Motor neuron (in vitro differentiated cells): ENCODE data around the gene PIMREG. TPM values are rescaled to one million over a fixed set of nuclear protein-coding genes. Genes with fewer than 3 reads are reported as not detected.

Source experiments
- ATAC-seq, 8 experiments: fragments of 200-7000 bp; cut with Tn5 transposase; replicated peaks in 6 of 8; 2 replicates each; pipeline ENCODE4 v1.8.0; 2021; ENCODE audit warnings: mild to moderate bottlenecking in 8 of 8, moderate library complexity in 8 of 8
- H3K27ac ChIP-seq, 2 donors: fragments of 250-450 bp; sonication (Bioruptor Pico); 2 replicates each; pipeline ENCODE4 v1.9.0; 2021; ENCODE audit warnings: antibody characterized with exemption in 2 of 2, mild to moderate bottlenecking in 2 of 2, moderate library complexity in 1 of 2
- H3K4me1 ChIP-seq, 2 donors: fragments of 250-450 bp; sonication (Bioruptor Pico); replicated peaks in 1 of 2; 2 replicates each; pipeline ENCODE4 v1.6.1; 2021; ENCODE audit warnings: antibody characterized with exemption in 2 of 2, mild to moderate bottlenecking in 2 of 2, moderate library complexity in 1 of 2
- H3K4me3 ChIP-seq, 5 donors: fragments of 250-450 bp; sonication (Bioruptor Pico); 2 replicates each; pipeline ENCODE4 v1.9.0; 2021; ENCODE audit warnings: antibody characterized with exemption in 5 of 5, mild to moderate bottlenecking in 5 of 5, moderate library complexity in 4 of 5
- WGBS, 10 experiments: fragments of 450-650 bp; shearing (Covaris generic); methylation state at CpG; one replicate each; pipeline ENCODE4 v1.0.0; 2022; 5-methylcytosine and 5-hydroxymethylcytosine counted together
- in situ Hi-C, 9 experiments: fragments of 400-800 bp; cut with MboI; loops; one replicate each; pipeline ENCODE4 v1.15.0; 2021; ENCODE audit warnings: low sequenced_read_pairs in 9 of 9, low pct_unique_long_range_greater_than_20kb in 2 of 9; ENCODE audit not compliant: unreplicated experiment in 9 of 9
- total RNA-seq, 8 experiments: library from RNA; unstranded; fragments of 300-600 nt; gene quantifications; 2 replicates each; pipeline versions ENCODE4 v1.2.3 to v1.2.4, GENCODE V29; 2022

PIMREG gene
- total RNA-seq, 8 experiments from 2014 or later = 0.71 to 47.6 (median 3.5) TPM; not detected in 1

- in situ Hi-C loops = no loop called here
- ATAC-seq = no peak
- Histone ChIP-seq H3K4me1 (peaks cover 23 to 54% of the 10 kb centered on the region in 2 donors), H3K27ac (no peak overlapping the region), H3K4me3 (no peak overlapping the region)
- 76 to 100% (median 100%) methylated on average over 5 to 9 of the region's 9 CpGs; no CpG with 5 or more reads in 7 of the 10 experiments for WGBS, 10 experiments
Measured at GRCh38 chr17:6456321-6456720, 12.1 kb downstream of the PIMREG start.

GRCh38 chr17:6456914-6457687, 12.8 kb downstream of the PIMREG start:
- 43 to 100% (median 71%) methylated on average over 1 to 8 of the region's 14 CpGs; no CpG with 5 or more reads in 4 of the 10 experiments for WGBS, 10 experiments
- peak in 7 of 8 experiments; percentile 37 to 82 (median 54) for ATAC-seq
- no peak overlapping the region for H3K4me3 ChIP-seq
- in situ Hi-C loops = no loop called here
- H3K27ac ChIP-seq = no peak overlapping the region
- H3K4me1 ChIP-seq = peaks cover 15 to 47% of the 10 kb centered on the region in 2 donors

GRCh38 chr17:6457688-6458459, 13.6 kb downstream of the PIMREG start:
- WGBS, 10 experiments = 0 to 80% (median 69%) methylated on average over 1 to 4 of the region's 10 CpGs; no CpG with 5 or more reads in 6 of the 10 experiments
- Histone ChIP-seq H3K4me3 (no peak overlapping the region), H3K4me1 (peaks cover 9 to 40% of the 10 kb centered on the region in 2 donors), H3K27ac (no peak overlapping the region)
- ATAC-seq = peak in 2 of 8 experiments; percentile 20 to 66
- in situ Hi-C loops = no loop called here

- no peak overlapping the region for H3K4me3 ChIP-seq
- ATAC-seq = no peak
- peaks cover 9 to 35% of the 10 kb centered on the region in 2 donors for H3K4me1 ChIP-seq
- in situ Hi-C loops = no loop called here
- WGBS, 10 experiments = 50 to 100% (median 94%) methylated on average over 1 to 5 of the region's 14 CpGs; no CpG with 5 or more reads in 1 of the 10 experiments
- H3K27ac ChIP-seq = no peak overlapping the region
Measured at GRCh38 chr17:6458460-6458950, 14.2 kb downstream of the PIMREG start.

GRCh38 chr17:6460531-6461161, 16.4 kb downstream of the PIMREG start:
- Histone ChIP-seq H3K4me3 (no peak overlapping the region), H3K4me1 (peaks cover 9 to 34% of the 10 kb centered on the region in 2 donors), H3K27ac (no peak overlapping the region)
- WGBS, 10 experiments = 40 to 100% (median 71%) methylated on average over 1 to 7 of the region's 9 CpGs; no CpG with 5 or more reads in 2 of the 10 experiments
- in situ Hi-C loops = no loop called here
- peak in 3 of 8 experiments; percentile 11 to 46 (median 14) for ATAC-seq

- 50 to 100% (median 82%) methylated on average over 1 to 5 of the region's 14 CpGs; no CpG with 5 or more reads in 6 of the 10 experiments for WGBS, 10 experiments
- no peak for ATAC-seq
- H3K4me3 ChIP-seq = no peak overlapping the region
- peaks cover 9 to 34% of the 10 kb centered on the region in 2 donors for H3K4me1 ChIP-seq
- in situ Hi-C loops = no loop called here
- H3K27ac ChIP-seq = no peak overlapping the region
Measured at GRCh38 chr17:6461246-6461645, 17.0 kb downstream of the PIMREG start.

GRCh38 chr17:6461792-6462524, 17.7 kb downstream of the PIMREG start:
- Histone ChIP-seq H3K4me3 (no peak overlapping the region), H3K27ac (no peak overlapping the region)

GRCh38 chr17:6462692-6463091, 18.4 kb downstream of the PIMREG start:
- WGBS, 10 experiments = 20 to 100% (median 70%) methylated on average over 1 of the region's 2 CpGs; no CpG with 5 or more reads in 6 of the 10 experiments
- Histone ChIP-seq H3K4me1 (peaks cover 3 to 23% of the 10 kb centered on the region in 2 donors), H3K4me3 (no peak overlapping the region), H3K27ac (no peak overlapping the region)
- in situ Hi-C loops = no loop called here
- ATAC-seq = no peak

More at GRCh38 chr17:6461792-6462524, 17.7 kb downstream of the PIMREG start:
- peaks cover 8 to 30% of the 10 kb centered on the region in 2 donors for H3K4me1 ChIP-seq
- in situ Hi-C loops = no loop called here
- 17 to 100% (median 79%) methylated on average over 1 to 5 of the region's 10 CpGs; no CpG with 5 or more reads in 2 of the 10 experiments for WGBS, 10 experiments
- ATAC-seq = no peak

GRCh38 chr17:6463616-6464445, 19.6 kb downstream of the PIMREG start:
- in situ Hi-C loops = no loop called here
- WGBS, 10 experiments = 75 to 96% (median 89%) methylated on average over 2 to 9 of the region's 24 CpGs; no CpG with 5 or more reads in 6 of the 10 experiments
- Histone ChIP-seq H3K4me3 (no peak overlapping the region), H3K4me1 (peaks cover 3 to 15% of the 10 kb centered on the region in 2 donors), H3K27ac (no peak overlapping the region)
- no peak for ATAC-seq

GRCh38 chr17:6464446-6465041, 20.3 kb downstream of the PIMREG start:
- H3K27ac ChIP-seq = no peak overlapping the region
- peaks cover 3 to 15% of the 10 kb centered on the region in 2 donors for H3K4me1 ChIP-seq
- H3K4me3 ChIP-seq = no peak overlapping the region
- 20 to 100% (median 80%) methylated on average over 1 to 8 of the region's 14 CpGs; no CpG with 5 or more reads in 1 of the 10 experiments for WGBS, 10 experiments
- no peak for ATAC-seq
- in situ Hi-C loops = no loop called here
